Neuronal stem cell (in vitro differentiated cells): Measurements from ENCODE around the gene ATP6V0E1.

Source experiments
- DNase-seq: peaks from one replicate; pipeline ENCODE4 v3.0.0-alpha.2; 2013; ENCODE audit warnings: low spot score
- H2AFZ ChIP-seq: one replicate; pipeline ENCODE4 v1.6.1; 2013; ENCODE audit warnings: mild to moderate bottlenecking, low read length, inconsistent platforms
- H2AK5ac ChIP-seq: 2 replicates; pipeline ENCODE4 v1.6.1; 2013; ENCODE audit warnings: low read depth, mild to moderate bottlenecking, inconsistent platforms, low read length, moderate library complexity, mixed read lengths
- H2BK120ac ChIP-seq: 2 replicates; pipeline ENCODE4 v1.6.1; 2013; ENCODE audit warnings: low read depth, mild to moderate bottlenecking, inconsistent platforms, low read length, moderate library complexity, mixed read lengths
- H2BK12ac ChIP-seq: one replicate; pipeline ENCODE4 v1.6.1; 2013; ENCODE audit warnings: low read length, inconsistent platforms
- H2BK15ac ChIP-seq: 2 replicates; pipeline ENCODE4 v1.6.1; 2013; ENCODE audit warnings: mild to moderate bottlenecking, low read length, inconsistent platforms, mixed read lengths
- H2BK5ac ChIP-seq: one replicate; pipeline ENCODE4 v1.6.1; 2013; ENCODE audit warnings: inconsistent platforms, mild to moderate bottlenecking, low read length, moderate library complexity
- H3K14ac ChIP-seq: one replicate; pipeline ENCODE4 v1.6.1; 2013; ENCODE audit warnings: low read length, inconsistent platforms
- H3K18ac ChIP-seq: 2 replicates; pipeline ENCODE4 v1.6.1; 2013; ENCODE audit warnings: low read length, inconsistent platforms
- H3K23ac ChIP-seq: 2 replicates; pipeline ENCODE4 v1.6.1; 2013; ENCODE audit warnings: low read depth, mild to moderate bottlenecking, mixed read lengths, low read length, inconsistent platforms; ENCODE audit not compliant: poor library complexity
- H3K27ac ChIP-seq: replicated peaks from 3 replicates; pipeline ENCODE4 v1.5.1; 2013; ENCODE audit warnings: low read length, inconsistent platforms
- H3K27me3 ChIP-seq, 3 experiments: 2 replicates each; pipeline ENCODE4 v1.6.1; 2013; ENCODE audit warnings: low read length in 3 of 3, mild to moderate bottlenecking in 2 of 3, inconsistent platforms in 1 of 3, low read depth in 1 of 3, mixed read lengths in 1 of 3, moderate library complexity in 1 of 3; ENCODE audit not compliant: control insufficient read depth in 3 of 3, insufficient read depth in 3 of 3
- H3K36me3 ChIP-seq, 2 donors: replicated peaks in 1 of 2; 2 replicates each; pipeline ENCODE4 v1.6.1; 2013; ENCODE audit warnings: low read length in 2 of 2; ENCODE audit not compliant: control insufficient read depth in 2 of 2, insufficient read depth in 2 of 2
- H3K4ac ChIP-seq: 2 replicates; pipeline ENCODE4 v1.6.1; 2013; ENCODE audit warnings: inconsistent platforms, mild to moderate bottlenecking, low read length, moderate library complexity
- H3K4me1 ChIP-seq, 2 donors: 1 replicate in 1 of 2; 2 replicates in 1 of 2; pipeline ENCODE4 v1.6.1; 2013; ENCODE audit warnings: low read length in 2 of 2, low read depth in 1 of 2; ENCODE audit not compliant: control insufficient read depth in 2 of 2, insufficient read depth in 1 of 2
- H3K4me2 ChIP-seq: one replicate; pipeline ENCODE4 v1.6.1; 2013; ENCODE audit warnings: mild to moderate bottlenecking, low read length, inconsistent platforms; ENCODE audit not compliant: insufficient read depth, poor library complexity, severe bottlenecking
- H3K4me3 ChIP-seq, 2 donors: 2 replicates each; pipeline ENCODE4 v1.5.1; 2013; ENCODE audit warnings: low read length in 2 of 2, mild to moderate bottlenecking in 2 of 2, inconsistent platforms in 1 of 2, moderate library complexity in 1 of 2
- H3K79me1 ChIP-seq: one replicate; pipeline ENCODE4 v1.6.1; 2013; ENCODE audit warnings: low read depth, mild to moderate bottlenecking, inconsistent platforms, low read length, moderate library complexity
- H3K9ac ChIP-seq: one replicate; pipeline ENCODE4 v1.6.1; 2013; ENCODE audit warnings: mild to moderate bottlenecking, low read depth, low read length, inconsistent platforms; ENCODE audit not compliant: poor library complexity
- H3K9me3 ChIP-seq, 2 donors: replicated peaks in 1 of 2; 2 replicates each; pipeline versions ENCODE3 to v1.6.1; 2013; ENCODE audit warnings: low read length in 2 of 2, mild to moderate bottlenecking in 2 of 2, inconsistent platforms in 1 of 2, low read depth in 1 of 2, mixed read lengths in 1 of 2, moderate library complexity in 1 of 2; ENCODE audit not compliant: control insufficient read depth in 2 of 2, insufficient read depth in 1 of 2
- H4K8ac ChIP-seq: one replicate; pipeline ENCODE4 v1.6.1; 2013; ENCODE audit warnings: low read depth, mild to moderate bottlenecking, inconsistent platforms, low read length, moderate library complexity
- H4K91ac ChIP-seq: one replicate; pipeline ENCODE4 v1.6.1; 2013; ENCODE audit warnings: low read length, low read depth, mild to moderate bottlenecking, inconsistent platforms; ENCODE audit not compliant: poor library complexity
- WGBS, 2 donors: extraction: QIAGEN DNeasy Blood & Tissue Kit; methylation state at CpG; one replicate each; pipeline ENCODE4 v1.1.7; 2013; ENCODE audit warnings: missing lambda C conversion rate in 2 of 2, mixed read lengths in 1 of 2; ENCODE audit not compliant: insufficient read length in 2 of 2, insufficient replicate concordance in 1 of 2; ENCODE audit errors: extremely low coverage in 2 of 2; 5-methylcytosine and 5-hydroxymethylcytosine counted together

ATP6V0E1 gene

GRCh38 chr5:173051746-173052145, 68.2 kb downstream of the ATP6V0E1 start:
- H3K14ac ChIP-seq = no peak overlapping the region
- no peak overlapping the region for H2AFZ ChIP-seq
- no peak overlapping the region for H2BK5ac ChIP-seq
- H2BK120ac ChIP-seq = no peak overlapping the region
- no peaks in the 10 kb centered on the region for H3K36me3 ChIP-seq
- H2BK15ac ChIP-seq = no peak overlapping the region
- H3K9ac ChIP-seq = no peak overlapping the region
- no peak overlapping the region for H3K18ac ChIP-seq
- no peak overlapping the region for H4K8ac ChIP-seq
- no peaks in the 10 kb centered on the region for H3K79me1 ChIP-seq
- no peak overlapping the region for H2BK12ac ChIP-seq
- H3K4me2 ChIP-seq = no peak overlapping the region
- no peaks in the 10 kb centered on the region for H3K9me3 ChIP-seq
- no peak overlapping the region for H3K23ac ChIP-seq
- no peak overlapping the region for H3K4ac ChIP-seq
- DNase-seq = no peak
- H3K4me1 ChIP-seq = peaks cover 0 to 2% of the 10 kb centered on the region in 2 donors
- no peak overlapping the region for H3K4me3 ChIP-seq
- no CpG with 5 or more reads among the region's 5 CpGs for WGBS, 2 donors
- peaks cover 0 to 4% (median 2%) of the 10 kb centered on the region in 3 experiments for H3K27me3 ChIP-seq
- no peak overlapping the region for H4K91ac ChIP-seq
- H2AK5ac ChIP-seq = no peak overlapping the region
- H3K27ac ChIP-seq = no peak overlapping the region

GRCh38 chr5:173053041-173053440, 69.5 kb downstream of the ATP6V0E1 start:
- H3K18ac ChIP-seq = no peak overlapping the region
- no peak overlapping the region for H2BK120ac ChIP-seq
- no peak overlapping the region for H2BK12ac ChIP-seq
- no peak overlapping the region for H4K8ac ChIP-seq
- no peak overlapping the region for H3K4me2 ChIP-seq
- H3K27me3 ChIP-seq = peaks cover 0 to 4% (median 2%) of the 10 kb centered on the region in 3 experiments
- H3K4me3 ChIP-seq = no peak overlapping the region
- no peaks in the 10 kb centered on the region for H3K9me3 ChIP-seq
- no peak overlapping the region for H3K27ac ChIP-seq
- H3K79me1 ChIP-seq = no peaks in the 10 kb centered on the region
- no peak overlapping the region for H4K91ac ChIP-seq
- no peak overlapping the region for H3K23ac ChIP-seq
- no peak for DNase-seq
- H3K4me1 ChIP-seq = peaks cover under 1 to 2% of the 10 kb centered on the region in 2 donors
- H2AFZ ChIP-seq = no peak overlapping the region
- no peak overlapping the region for H3K9ac ChIP-seq
- H2BK5ac ChIP-seq = no peak overlapping the region
- WGBS, 2 donors = no CpG with 5 or more reads among the region's 3 CpGs
- no peak overlapping the region for H3K4ac ChIP-seq
- H3K36me3 ChIP-seq = no peaks in the 10 kb centered on the region
- no peak overlapping the region for H3K14ac ChIP-seq
- no peak overlapping the region for H2AK5ac ChIP-seq
- H2BK15ac ChIP-seq = no peak overlapping the region

DNA sequence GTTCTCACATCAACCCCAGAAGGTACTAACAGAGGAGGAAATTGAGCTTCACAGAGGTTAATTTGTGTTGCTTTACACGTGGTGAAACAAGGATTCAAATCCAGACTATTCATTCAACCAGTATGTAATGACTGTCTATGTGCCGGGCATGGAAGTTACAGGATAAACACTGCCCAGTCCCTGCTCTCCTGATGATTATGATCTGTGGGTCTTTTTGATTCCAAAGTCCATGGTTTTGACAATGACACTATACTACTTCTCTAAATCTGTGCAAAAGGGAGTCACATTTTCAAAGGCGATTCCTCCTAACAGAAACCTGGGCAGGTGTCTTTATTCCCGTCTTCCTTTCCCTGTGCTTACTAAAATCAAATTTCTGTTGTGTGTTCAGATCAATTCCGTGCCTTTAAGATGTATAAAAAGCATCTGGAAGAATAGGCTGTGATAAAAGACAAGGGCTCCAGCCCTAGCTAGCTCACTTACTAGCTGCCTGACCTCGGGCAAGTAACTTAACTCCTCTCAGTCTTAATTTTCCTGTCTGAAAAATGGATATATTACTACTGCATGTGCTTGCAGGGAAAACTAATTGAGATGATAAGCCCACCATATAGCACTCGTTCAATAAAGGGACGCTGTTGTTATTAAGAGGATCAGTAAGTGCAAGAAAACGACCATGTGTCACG, 71.6 kb downstream of the ATP6V0E1 start:
- peaks cover 2% of the 10 kb centered on the region in 2 donors for H3K4me1 ChIP-seq

DNA sequence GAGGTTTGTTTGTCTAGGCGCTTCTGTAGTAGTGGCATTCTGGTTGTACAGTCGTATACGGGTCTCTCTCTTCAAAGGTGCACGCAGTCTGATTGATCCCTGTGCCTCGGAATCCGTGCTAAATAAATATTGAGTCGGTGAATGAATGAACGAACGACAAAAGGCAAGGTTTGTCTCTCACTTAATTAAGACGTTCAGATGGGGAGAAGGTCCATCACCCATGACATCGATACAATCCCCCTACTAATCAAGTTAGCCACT, 72.1 kb downstream of the ATP6V0E1 start:
- peak overlapping the region; percentile 63 for H3K4me2 ChIP-seq
- no peak overlapping the region for H2BK15ac ChIP-seq
- H2BK12ac ChIP-seq = no peak overlapping the region
- peaks cover 2% of the 10 kb centered on the region in 2 donors for H3K4me1 ChIP-seq
- peak overlapping the region; percentile 81 to 82 for H3K4me3 ChIP-seq
- no peak overlapping the region for H3K27ac ChIP-seq
- H3K18ac ChIP-seq = no peak overlapping the region
- H3K27me3 ChIP-seq = peaks cover 0 to 2% (median 1%) of the 10 kb centered on the region in 3 experiments
- no peak overlapping the region for H3K14ac ChIP-seq
- H3K79me1 ChIP-seq = peaks cover 2% of the 10 kb centered on the region
- no peak overlapping the region for H4K8ac ChIP-seq
- no peaks in the 10 kb centered on the region for H3K9me3 ChIP-seq
- H3K23ac ChIP-seq = no peak overlapping the region
- H2BK120ac ChIP-seq = no peak overlapping the region
- no peaks in the 10 kb centered on the region for H3K36me3 ChIP-seq
- H2BK5ac ChIP-seq = no peak overlapping the region
- peak overlapping the region; percentile 89 for H2AFZ ChIP-seq
- no CpG with 5 or more reads among the region's 11 CpGs for WGBS, 2 donors
- no peak overlapping the region for H4K91ac ChIP-seq
- no peak overlapping the region for H3K4ac ChIP-seq
- no peak overlapping the region for H2AK5ac ChIP-seq
- no peak for DNase-seq
- H3K9ac ChIP-seq = no peak overlapping the region

More for the DNA sequence above, 71.6 kb downstream of the ATP6V0E1 start:
- no peak overlapping the region for H2BK12ac ChIP-seq
- H3K9ac ChIP-seq = no peak overlapping the region
- H2AK5ac ChIP-seq = no peak overlapping the region
- H2BK15ac ChIP-seq = no peak overlapping the region
- peaks cover 0 to 2% (median 1%) of the 10 kb centered on the region in 3 experiments for H3K27me3 ChIP-seq
- H3K9me3 ChIP-seq = no peaks in the 10 kb centered on the region
- peak overlapping the region; percentile 63 for H3K4me2 ChIP-seq
- no peak overlapping the region for H3K4ac ChIP-seq
- H4K91ac ChIP-seq = no peak overlapping the region
- H3K27ac ChIP-seq = no peak overlapping the region
- peak overlapping the region; percentile 89 for H2AFZ ChIP-seq
- H2BK120ac ChIP-seq = no peak overlapping the region
- DNase-seq = no peak
- H3K4me3 ChIP-seq = peak overlapping the region; percentile 81 to 82
- no peak overlapping the region for H4K8ac ChIP-seq
- H2BK5ac ChIP-seq = no peak overlapping the region
- H3K36me3 ChIP-seq = no peaks in the 10 kb centered on the region
- H3K79me1 ChIP-seq = peaks cover 2% of the 10 kb centered on the region
- no CpG with 5 or more reads among the region's 10 CpGs for WGBS, 2 donors
- H3K18ac ChIP-seq = no peak overlapping the region
- no peak overlapping the region for H3K23ac ChIP-seq
- H3K14ac ChIP-seq = no peak overlapping the region
